Activated CD8-positive, alpha-beta memory T cell treated with anti-CD3 and anti-CD28 coated beads for 24 hours (primary cell): ENCODE measurements around the gene CYP1B1.
A peak's percentile ranks its signal among the peaks of the same experiment; 100 is the strongest.
"Not testable (repeated sequence)": the region's sequence is repeated elsewhere in the genome, so short reads cannot be mapped to it uniquely, and the experiment has no call there.

Experiments
- DNase-seq: peaks from one replicate; pipeline ENCODE4 v3.0.0-alpha.2; 2020

Gene CYP1B1

GRCh38 chr2:38075507-38076151, at the start of gene CYP1B1:
Gene CYP1B1, minus strand, starts transcription at chr2:38076151. Its CDS starts 763 bp downstream, at chr2:38075388.
- no peak for DNase-seq

DNA sequence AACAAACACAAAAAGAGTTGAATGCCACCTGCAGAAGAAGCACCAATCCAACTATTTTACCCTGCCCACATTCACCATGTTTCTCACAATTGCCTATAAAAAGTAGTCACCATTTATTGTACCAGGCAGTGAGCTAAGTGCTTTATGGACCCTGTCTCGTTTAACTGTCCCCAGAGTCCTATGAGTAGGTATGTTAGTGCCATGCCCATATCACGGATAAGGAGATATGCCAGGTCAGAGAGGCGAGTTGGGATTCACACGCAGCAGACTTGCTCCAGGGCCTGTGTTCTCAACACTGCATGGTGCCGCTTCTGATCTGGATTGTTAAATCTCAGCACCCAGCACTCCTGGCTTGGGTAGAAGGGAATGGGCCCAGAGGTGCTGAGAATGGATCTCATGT, 49.1 kb upstream of the CYP1B1 start:
- no peak for DNase-seq

DNA sequence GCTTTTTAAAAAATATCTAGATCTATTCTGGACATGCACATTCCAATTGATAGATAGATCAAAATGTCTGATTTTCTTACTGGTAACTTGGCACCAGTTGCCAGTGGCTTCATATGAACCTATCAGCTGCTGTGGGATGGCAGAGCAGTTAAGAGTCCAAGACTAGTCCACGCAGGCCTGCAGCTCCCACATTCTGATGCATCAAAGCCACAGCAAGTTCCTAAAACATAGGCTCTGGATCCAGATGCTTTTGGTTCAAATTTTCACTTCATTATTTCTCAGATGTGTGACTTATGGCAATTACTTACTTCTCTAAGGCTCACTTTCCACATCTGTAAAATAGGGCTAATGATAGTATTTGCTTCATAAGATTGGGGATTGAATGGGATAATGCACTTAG, 48.0 kb upstream of the CYP1B1 start:
- DNase-seq: no peak

DNA sequence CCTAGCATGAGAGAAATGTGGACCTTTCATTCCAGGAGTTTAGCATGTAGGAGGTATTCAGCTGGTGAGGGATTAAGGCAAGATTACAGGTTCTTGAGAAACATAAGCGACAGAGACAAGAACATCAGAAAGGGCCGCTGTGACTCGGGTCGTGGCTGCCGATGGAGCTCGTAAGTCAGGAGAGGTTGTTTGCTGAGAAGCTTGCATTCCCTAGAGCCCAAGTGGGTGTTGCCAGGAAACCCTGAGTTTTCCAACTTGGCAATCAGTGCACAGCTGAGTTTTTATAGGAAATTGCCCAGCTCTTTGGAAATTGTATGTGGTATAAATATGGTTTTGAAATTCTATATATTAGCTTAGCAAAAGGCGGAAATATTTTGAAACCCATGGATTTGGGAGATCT, 46.4 kb upstream of the CYP1B1 start:
- no peak for DNase-seq

GRCh38 chr2:38121481-38121880, 45.5 kb upstream of the CYP1B1 start:
- no peak for DNase-seq

GRCh38 chr2:38120829-38121228, 44.9 kb upstream of the CYP1B1 start:
- DNase-seq: no peak

DNA sequence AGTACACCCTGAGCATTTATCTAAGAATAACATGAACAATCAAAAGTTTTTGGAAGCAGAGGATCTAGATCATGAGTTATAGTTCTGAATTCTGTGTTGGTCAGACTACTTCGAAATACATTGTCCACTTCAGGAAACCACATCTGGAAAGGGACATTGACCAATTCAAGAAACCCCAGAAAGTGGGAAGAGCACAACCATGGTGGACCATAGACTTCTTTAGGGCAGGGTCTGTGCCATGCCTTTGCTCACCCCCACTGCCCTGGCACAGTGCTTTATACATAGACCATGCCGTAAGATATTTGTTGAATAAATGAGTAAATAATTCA, 44.3 kb upstream of the CYP1B1 start:
- DNase-seq: no peak

DNA sequence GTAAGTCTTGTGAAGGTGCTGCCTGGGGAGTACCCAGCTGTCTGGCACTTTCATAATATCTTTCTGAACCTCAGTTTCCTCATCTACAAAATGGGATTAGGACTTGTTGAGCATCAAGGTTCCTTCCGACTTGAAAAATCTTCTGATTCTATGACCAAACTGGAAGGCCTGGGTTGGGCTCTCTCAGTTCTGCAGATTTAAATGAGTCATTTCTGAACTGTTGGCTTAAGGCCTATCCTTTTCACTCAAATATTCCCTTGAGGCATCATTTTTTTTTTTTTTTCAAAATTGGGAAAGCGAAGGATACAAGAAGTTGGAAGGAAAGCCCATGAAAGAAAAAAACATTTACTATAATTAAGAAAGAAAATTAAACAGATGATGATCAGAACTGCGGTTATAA, 40.8 kb upstream of the CYP1B1 start:
- no peak for DNase-seq

DNA sequence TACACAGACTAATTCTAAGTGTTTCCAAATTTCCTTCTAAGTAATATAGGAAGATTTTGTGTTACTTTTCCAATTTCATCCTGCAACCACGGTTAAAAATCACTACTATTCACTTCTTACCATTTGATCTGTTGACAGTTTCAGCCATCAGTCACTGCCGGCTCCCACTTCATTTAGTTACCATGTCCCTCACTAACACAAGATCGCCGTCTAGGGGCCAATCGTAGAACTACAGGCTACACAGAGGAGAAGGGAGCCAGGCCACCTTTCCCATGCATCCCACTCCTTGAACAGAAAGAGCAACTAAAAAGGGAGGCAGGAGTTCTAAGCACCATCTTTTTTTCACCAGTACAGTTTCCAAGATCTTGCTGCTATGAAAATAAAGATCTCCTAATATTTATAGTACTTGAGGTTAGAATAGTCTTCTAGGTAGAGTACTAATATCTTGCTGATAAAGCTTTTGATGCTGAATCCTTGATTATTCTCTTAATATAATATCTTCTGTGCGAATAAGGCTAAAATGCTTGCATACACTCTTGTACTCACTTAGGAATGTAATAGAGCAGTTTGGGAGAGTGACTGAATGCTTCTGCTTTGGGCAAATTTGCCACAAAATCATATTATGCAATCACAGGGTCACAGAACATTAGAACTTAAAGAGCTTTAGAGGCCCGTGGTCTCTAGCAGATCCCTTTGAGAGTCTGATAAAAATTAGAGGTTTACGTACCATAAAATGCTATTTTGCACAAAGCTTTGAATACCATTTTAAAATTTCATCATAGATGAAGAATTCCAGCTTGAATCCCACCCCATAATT, 39.5 kb upstream of the CYP1B1 start:
- DNase-seq: peak; percentile 90

DNA sequence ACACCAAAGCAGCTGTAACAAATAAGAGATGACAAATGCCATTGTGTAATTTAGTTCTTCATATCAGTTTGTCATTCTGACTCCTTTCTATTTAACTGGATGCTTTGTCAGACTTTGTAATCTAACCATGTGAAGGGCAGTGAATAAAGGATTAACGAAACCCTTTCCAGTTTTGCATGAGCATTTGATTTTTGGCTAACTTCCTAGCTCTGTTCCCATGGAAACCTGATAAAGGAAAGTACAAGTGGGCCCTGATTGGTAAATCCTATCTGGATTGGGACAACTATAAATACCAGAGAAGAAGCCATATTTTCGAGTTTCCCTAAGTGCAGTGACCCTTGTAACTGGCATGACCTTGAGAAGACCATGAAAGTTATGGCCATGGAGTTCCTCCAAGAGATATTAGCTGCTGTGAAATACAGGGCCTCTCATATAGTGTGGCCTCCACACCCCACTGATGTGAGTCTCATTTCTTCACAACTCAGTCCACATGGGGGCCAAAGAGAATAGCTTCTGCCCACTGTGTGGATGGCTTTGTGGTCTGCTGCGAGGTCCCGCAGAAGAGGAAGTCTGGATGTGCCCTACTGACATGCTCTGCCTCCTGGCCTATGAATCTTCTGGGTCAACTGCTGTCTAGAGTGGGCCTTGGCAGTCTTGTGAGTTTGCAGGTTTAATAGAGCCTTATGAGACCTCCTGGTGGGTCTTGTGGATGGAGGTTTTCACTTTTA, 38.2 kb upstream of the CYP1B1 start:
- DNase-seq: no peak

DNA sequence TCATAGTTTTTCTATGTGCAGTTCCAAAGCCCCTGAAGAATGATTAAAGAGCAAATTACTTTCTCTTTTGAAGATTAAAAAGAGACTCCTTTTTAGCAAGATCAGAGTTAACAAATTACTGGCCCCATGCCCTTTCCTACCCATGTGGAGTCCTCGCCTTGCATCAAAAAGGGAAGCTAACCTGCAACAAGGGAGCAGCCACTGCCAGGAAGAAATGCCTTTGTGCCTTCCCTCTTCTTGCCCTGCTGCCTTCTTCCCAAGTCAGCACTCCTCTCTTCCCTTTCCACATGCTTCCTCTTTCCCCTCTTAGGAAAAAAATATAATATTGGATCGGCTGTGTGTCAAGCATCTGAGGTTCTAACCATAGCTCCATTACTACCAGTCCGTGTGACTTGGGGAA, 37.1 kb upstream of the CYP1B1 start:
- no peak for DNase-seq

DNA sequence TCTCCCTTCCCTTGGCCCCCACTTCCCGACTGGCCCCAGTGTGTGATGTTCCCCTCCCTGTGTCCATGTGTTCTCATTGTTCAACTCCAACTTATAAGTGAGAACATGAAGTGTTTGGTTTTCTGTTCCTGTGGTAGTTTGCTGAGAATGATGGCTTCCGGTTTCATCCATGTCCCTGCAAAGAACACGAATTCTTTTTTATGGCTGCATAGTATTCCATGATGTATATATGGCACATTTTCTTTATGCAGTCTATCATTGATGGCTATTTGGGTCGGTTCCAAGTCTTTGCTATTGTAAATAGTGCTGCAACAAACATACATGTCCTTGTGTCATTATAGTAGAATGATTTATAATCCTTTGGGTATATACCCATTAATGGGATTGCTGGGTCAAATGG, 35.4 kb upstream of the CYP1B1 start:
- not testable (repeated sequence) for DNase-seq

DNA sequence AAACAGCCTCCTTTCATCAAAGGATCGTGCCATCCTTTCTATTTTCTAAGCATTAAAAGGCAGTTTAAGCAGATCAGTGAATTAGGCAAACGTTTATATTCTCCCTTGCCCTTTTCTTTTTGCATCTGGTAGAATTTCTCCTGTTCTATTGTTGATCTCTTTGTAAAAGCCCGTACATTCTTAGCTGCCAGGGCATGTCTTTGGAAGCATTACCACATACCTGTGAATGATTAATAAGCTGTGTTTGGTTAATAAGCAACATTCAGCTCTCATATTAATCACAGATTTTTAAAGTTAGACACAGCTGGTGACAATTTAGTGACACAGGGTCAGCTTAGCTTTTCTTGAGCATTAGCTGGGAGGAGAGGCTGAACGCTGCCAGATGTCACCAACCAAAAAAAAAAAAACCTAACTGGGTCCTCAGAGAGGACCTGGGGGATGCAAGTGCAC, 33.8 kb upstream of the CYP1B1 start:
- DNase-seq: no peak

DNA sequence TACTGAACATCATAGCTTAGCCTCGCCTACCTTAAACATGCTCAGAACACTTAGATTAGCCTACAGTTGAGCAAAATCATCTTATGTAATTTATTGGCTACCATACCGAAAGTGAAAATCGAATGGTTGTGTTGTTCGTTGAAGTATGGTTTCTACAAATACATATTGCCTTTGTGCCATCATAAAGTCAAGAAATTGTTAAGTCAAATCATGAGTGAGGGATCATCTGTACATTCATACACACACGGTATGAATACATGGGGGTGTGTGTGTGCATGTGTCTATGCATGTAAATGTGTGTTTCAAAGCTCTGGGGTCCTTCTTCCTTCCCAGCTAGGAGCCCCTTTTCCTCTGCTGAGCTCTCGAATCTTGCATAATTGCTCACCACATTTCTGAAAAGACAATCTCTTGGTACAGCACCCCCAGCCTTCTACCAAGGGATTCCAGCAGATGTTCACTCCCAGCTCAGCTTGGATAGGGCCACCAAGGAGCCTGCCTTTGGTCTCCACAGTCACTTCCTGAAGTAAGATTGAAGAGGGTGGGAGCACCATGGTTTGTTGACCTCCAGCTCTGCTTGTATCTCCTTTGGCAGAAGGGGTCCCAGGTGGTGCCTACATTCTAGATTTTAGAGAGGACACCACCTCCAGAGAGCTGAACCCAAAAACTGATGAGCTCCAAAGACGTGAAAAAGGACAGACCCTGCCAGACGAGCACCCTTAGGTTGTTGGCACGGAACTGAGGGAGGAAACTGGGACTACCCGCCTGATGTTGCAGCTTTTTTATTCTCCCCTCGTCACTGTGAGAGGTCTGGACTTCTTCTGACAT, 33.2 kb upstream of the CYP1B1 start:
- DNase-seq: no peak

DNA sequence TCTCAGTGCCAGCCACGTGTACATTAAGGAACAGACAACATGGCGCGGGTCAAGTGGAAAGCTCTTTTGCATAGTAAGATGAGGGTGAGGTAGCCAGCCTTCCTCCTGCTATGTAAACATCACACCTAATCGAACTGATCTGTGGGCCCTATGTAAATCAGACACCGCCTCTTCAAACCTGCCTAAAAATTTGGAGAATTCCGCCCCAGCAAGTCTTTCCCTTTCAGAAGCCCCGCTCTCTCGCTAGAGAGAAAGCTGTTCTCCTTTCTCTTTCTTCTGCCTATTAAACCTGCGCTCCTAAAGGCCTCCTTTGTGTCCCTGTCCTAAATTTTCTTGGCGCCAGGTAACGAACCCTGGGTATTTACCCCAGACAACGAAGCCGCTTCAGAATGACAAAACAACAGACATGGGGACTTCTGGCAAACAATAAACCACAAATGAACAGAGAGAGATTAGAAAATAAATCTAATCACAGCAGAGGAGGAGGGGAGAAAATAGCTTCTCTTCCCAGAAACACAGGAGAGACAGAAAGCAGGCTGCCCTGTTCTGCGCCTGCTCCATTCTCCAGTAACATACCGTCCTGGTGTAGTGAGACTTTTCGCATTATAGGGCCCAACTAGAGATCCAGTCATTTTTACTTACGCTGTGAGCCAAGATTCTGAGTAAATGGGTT, 31.9 kb upstream of the CYP1B1 start:
- no peak for DNase-seq

GRCh38 chr2:38106405-38107094, 30.6 kb upstream of the CYP1B1 start:
- DNase-seq: no peak

GRCh38 chr2:38105922-38106321, 30.0 kb upstream of the CYP1B1 start:
- no peak for DNase-seq

- no peak for DNase-seq
Observed at GRCh38 chr2:38104598-38104997, 28.6 kb upstream of the CYP1B1 start.

- DNase-seq: no peak
Observed at GRCh38 chr2:38100328-38100727, 24.4 kb upstream of the CYP1B1 start.

- no peak for DNase-seq
Observed at GRCh38 chr2:38099099-38100028, 23.4 kb upstream of the CYP1B1 start.
